Esophagus muscularis mucosa (tissue), 4 donors: ENCODE results near the gene MSX1. TPM values are rescaled to one million over a fixed set of nuclear protein-coding genes. Genes with fewer than 3 reads are reported as not detected.

Experiments
- DNase-seq: peaks from one replicate; pipeline ENCODE4 v3.0.0-alpha.2; 2017; ENCODE audit errors: extremely low spot score
- H3K27ac ChIP-seq, 4 donors: fragments of 200-600 bp; sonication (generic); replicated peaks in 1 of 4; 1 replicate in 3 of 4; 2 replicates in 1 of 4; pipeline ENCODE4 v1.5.1; 2016 to 2019; ENCODE audit warnings: mild to moderate bottlenecking in 1 of 4
- H3K27me3 ChIP-seq, 4 donors: fragments of 200-600 bp; sonication (generic); one replicate each; pipeline versions ENCODE4 v1.5.1 to v1.6.0; 2016 to 2019
- H3K36me3 ChIP-seq, 4 donors: fragments of 200-600 bp; sonication (generic); one replicate each; pipeline ENCODE4 v1.5.1; 2016 to 2019
- H3K4me1 ChIP-seq, 4 donors: fragments of 200-600 bp; sonication (generic); one replicate each; pipeline ENCODE4 v1.5.1; 2016 to 2019
- H3K4me3 ChIP-seq, 4 donors: fragments of 200-600 bp; sonication (generic); 1 replicate in 2 of 4; 2 replicates in 2 of 4; pipeline ENCODE4 v1.5.1; 2016 to 2019; ENCODE audit warnings: mild to moderate bottlenecking in 4 of 4, moderate library complexity in 1 of 4
- H3K9me3 ChIP-seq, 4 donors: fragments of 200-600 bp; sonication (generic); 1 replicate in 3 of 4; 2 replicates in 1 of 4; pipeline ENCODE4 v1.5.1; 2016 to 2019
- EP300 ChIP-seq: sonication (generic); formaldehyde crosslinking; IDR thresholded peaks from one replicate; pipeline ENCODE4 v1.6.1; 2017; ENCODE audit warnings: antibody characterized with exemption
- POLR2A ChIP-seq: fragments of 450-650 bp; IDR thresholded peaks from one replicate; pipeline ENCODE4 v1.6.1; 2017; ENCODE audit warnings: antibody characterized with exemption, moderate library complexity, mild to moderate bottlenecking, low read depth
- POLR2AphosphoS5 ChIP-seq, 2 donors: sonication (generic); formaldehyde crosslinking; IDR thresholded peaks; one replicate each; pipeline ENCODE4 v1.6.1; 2017; ENCODE audit warnings: antibody characterized with exemption in 2 of 2
- WGBS: methylation state at CpG from one replicate; pipeline ENCODE4 v1.1.5; 2018; 5-methylcytosine and 5-hydroxymethylcytosine counted together
- intact Hi-C: fragments of 100-400 bp; cut with DNase I; formaldehyde crosslinking; loops from one replicate; pipeline ENCODE4 v1.15.1; 2023
- total RNA-seq, 4 donors: library from RNA; depleted of rRNA; stranded (reverse); fragments of >200 nt; gene quantifications; one replicate each; pipeline versions ENCODE4 v1.1.0 to v1.2.1, GENCODE V29; 2016
- TF ChIP-seq, protein P1 (sequence below), 3 experiments: fragments of 200-600 bp in 2 of 3; fragments of 450-650 bp in 1 of 3; sonication (generic) in 2 of 3; IDR thresholded peaks; one replicate each; pipeline ENCODE4 v1.5.1; 2017 to 2019; ENCODE audit warnings: antibody characterized with exemption in 3 of 3, mild to moderate bottlenecking in 2 of 3, moderate library complexity in 1 of 3

Gene MSX1
- total RNA-seq, 4 donors from 2014 or later = 2.9 to 6.3 (median 4.3) TPM

DNA sequence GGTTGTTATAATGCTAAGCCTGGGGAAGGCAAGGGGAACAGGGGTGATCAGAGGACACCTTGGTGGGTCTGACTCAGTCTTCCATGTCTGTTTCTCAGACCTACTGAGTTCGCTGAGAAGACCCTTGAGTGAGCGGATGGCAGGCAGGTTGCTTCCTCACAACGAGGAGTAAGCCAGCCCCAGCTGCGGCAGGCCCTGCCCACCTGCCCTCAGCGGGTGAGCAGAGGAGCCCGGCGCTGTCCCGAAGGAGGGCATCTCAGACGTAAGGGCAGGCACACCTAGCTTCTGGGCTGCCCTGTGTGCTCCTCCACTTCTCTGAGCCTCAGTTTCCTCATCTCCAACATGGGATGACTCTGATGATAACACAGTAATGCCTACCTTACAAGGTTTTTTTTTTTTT, 30.3 kb downstream of the MSX1 start:
- Histone ChIP-seq H3K9me3 (no peaks in the 10 kb centered on the region), H3K36me3 (no peaks in the 10 kb centered on the region), H3K4me1 (no peaks in the 10 kb centered on the region), H3K4me3 (no peak overlapping the region), H3K27me3 (peaks cover 0 to 28% (median 0%) of the 10 kb centered on the region in 4 donors), H3K27ac (no peak overlapping the region)
- no peak for DNase-seq
- 89% methylated on average over 9 of the region's 9 CpGs for WGBS
- intact Hi-C loops = no loop called here
- TF ChIP-seq POLR2AphosphoS5 (IDR thresholded peaks at IDR 0.05) (no peak), EP300 (no peak), POLR2A (no peak)
- TF ChIP-seq, protein P1, sequence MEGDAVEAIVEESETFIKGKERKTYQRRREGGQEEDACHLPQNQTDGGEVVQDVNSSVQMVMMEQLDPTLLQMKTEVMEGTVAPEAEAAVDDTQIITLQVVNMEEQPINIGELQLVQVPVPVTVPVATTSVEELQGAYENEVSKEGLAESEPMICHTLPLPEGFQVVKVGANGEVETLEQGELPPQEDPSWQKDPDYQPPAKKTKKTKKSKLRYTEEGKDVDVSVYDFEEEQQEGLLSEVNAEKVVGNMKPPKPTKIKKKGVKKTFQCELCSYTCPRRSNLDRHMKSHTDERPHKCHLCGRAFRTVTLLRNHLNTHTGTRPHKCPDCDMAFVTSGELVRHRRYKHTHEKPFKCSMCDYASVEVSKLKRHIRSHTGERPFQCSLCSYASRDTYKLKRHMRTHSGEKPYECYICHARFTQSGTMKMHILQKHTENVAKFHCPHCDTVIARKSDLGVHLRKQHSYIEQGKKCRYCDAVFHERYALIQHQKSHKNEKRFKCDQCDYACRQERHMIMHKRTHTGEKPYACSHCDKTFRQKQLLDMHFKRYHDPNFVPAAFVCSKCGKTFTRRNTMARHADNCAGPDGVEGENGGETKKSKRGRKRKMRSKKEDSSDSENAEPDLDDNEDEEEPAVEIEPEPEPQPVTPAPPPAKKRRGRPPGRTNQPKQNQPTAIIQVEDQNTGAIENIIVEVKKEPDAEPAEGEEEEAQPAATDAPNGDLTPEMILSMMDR (IDR thresholded peaks at IDR 0.05) = no peak

DNA sequence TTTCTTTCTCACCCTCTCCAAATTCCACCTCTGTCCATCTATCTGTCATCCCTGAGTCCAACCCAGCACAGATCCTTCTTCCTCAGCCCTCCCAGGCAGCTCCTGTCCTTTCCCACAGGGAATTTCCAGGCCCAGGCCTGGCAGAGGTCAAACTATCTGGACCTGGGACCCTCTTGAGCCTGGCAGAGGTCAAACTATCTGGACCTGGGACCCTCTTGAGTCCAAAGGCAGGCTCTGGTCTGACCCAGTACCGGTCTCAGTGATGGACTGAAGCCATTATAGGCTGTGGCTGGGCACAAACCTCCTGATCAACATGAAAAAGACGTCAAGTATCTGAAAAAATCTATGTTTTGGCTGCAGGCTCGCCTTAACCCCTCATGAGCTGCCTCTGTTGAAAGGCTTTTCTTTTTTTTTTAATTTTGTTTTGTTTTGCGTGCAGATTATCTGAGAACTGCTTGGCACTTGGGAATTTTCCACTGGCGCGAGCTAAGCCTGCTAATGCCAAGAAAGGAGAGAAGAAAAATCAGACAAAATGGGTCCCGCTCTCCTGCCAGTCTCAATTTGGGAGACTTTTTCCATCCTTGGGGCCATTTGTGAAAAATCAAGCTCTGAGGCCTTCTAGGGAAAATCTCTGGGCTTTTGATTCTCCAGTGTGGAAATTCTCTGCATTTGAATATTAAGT, 31.2 kb downstream of the MSX1 start:
- intact Hi-C loops = no loop called here
- DNase-seq = no peak
- Histone ChIP-seq H3K4me1 (no peaks in the 10 kb centered on the region), H3K27ac (no peak overlapping the region), H3K4me3 (no peak overlapping the region), H3K36me3 (no peaks in the 10 kb centered on the region), H3K9me3 (no peaks in the 10 kb centered on the region), H3K27me3 (peaks cover 0 to 22% (median 0%) of the 10 kb centered on the region in 4 donors)
- TF ChIP-seq POLR2AphosphoS5 (IDR thresholded peaks at IDR 0.05) = no peak
- no peak for TF ChIP-seq EP300
- WGBS = 90% methylated on average over 7 of the region's 7 CpGs

DNA sequence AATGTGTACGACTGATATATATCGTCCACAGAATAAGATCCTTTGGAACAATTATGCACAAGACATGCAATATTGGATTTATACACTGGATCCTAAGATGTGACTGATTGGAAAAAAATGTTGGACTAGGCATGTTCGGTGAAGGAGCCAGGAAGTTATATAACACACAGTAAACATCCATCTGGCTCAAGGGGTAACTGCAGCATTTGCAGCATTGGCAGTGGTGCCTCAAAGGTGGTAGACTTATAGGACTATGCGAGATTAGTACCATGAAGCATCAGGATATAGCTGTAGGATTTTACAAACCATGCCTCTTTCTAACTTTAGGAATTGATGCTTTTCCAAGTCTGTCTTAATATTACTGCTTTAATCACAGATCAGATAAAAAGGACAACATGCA, 34.3 kb downstream of the MSX1 start:
- intact Hi-C loops = no loop called here
- Histone ChIP-seq H3K27ac (no peak overlapping the region), H3K4me1 (no peaks in the 10 kb centered on the region), H3K4me3 (no peak overlapping the region), H3K27me3 (peaks cover 0 to 5% (median 0%) of the 10 kb centered on the region in 4 donors), H3K36me3 (no peaks in the 10 kb centered on the region), H3K9me3 (no peaks in the 10 kb centered on the region)
- WGBS = 79% methylated on average over 4 of the region's 4 CpGs
- DNase-seq = no peak
- TF ChIP-seq POLR2AphosphoS5 (IDR thresholded peaks at IDR 0.05) = no peak
- no peak for TF ChIP-seq EP300
- TF ChIP-seq POLR2A = no peak
- TF ChIP-seq, protein P1 (IDR thresholded peaks at IDR 0.05) = no peak

DNA sequence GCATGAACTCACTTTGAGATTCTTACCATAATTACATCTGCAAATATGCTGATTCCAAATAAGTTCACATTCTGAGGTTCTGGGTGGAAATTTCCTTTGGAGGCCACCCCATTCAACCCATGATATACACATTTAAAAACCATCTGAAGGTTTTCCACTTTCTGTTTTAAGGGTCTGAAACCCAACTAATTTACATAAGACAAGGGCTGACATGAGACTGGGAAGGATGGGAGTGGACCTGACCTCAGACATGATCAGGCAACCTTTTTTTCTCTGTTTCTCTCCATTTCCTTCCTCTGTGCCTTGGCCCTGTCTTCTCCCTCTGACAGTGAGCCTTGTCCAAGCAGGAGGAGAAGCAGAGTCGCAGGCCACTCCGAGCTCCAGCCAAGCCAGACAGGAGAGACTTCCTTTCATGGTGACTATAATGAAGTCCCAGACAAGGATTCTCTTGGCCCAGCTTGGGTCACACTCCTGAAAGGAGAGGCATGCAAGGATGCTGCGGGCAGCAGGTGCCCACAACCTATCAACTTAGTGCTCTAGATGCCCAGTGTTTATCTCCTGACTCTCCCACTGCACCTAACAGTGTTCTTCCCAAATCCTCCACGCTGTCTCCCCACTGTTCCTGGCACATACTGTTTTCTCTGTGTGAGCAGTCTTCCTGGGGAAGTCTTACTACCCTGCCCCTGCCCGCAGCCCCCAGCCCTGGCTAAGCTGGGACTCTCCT, 39.9 kb downstream of the MSX1 start:
- TF ChIP-seq POLR2AphosphoS5 (IDR thresholded peaks at IDR 0.05) (no peak), POLR2A (no peak), EP300 (no peak)
- TF ChIP-seq, protein P1 (IDR thresholded peaks at IDR 0.05) = no peak
- Histone ChIP-seq H3K4me3 (no peak overlapping the region), H3K4me1 (no peaks in the 10 kb centered on the region), H3K9me3 (no peaks in the 10 kb centered on the region), H3K27ac (no peak overlapping the region), H3K27me3 (peaks cover 0 to 30% (median 0%) of the 10 kb centered on the region in 4 donors), H3K36me3 (no peaks in the 10 kb centered on the region)
- intact Hi-C loops = no loop called here
- 77% methylated on average over 5 of the region's 5 CpGs for WGBS
- no peak for DNase-seq

DNA sequence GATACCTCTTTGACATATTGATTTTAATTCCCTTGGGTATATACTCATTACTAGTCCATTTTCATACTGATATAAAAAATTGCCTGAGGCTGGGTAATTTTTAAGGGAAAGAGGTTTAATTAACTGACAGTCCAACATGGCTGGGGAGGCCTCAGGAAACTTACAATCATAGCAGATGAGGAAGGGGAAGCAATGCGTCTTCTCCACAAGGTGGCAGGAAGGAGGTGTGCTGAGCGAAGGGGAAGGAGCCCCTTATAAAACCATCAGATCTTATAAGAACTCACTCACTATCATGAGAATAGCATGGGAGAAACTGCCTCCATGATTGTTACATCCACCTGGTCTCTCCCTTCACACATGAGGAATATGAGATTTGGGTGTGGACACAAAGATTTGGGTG, 42.4 kb downstream of the MSX1 start:
- intact Hi-C loops = no loop called here
- peaks cover 0 to 30% (median 0%) of the 10 kb centered on the region in 4 donors for H3K27me3 ChIP-seq

More for the DNA sequence above, 42.4 kb downstream of the MSX1 start:
- no peaks in the 10 kb centered on the region for H3K9me3 ChIP-seq
- DNase-seq = no peak
- WGBS = 58% methylated on average over 2 of the region's 2 CpGs
- no peak overlapping the region for H3K4me3 ChIP-seq
- no peaks in the 10 kb centered on the region for H3K36me3 ChIP-seq
- H3K27ac ChIP-seq = no peak overlapping the region
- no peaks in the 10 kb centered on the region for H3K4me1 ChIP-seq
- TF ChIP-seq POLR2A = no peak
